Dermis lymphatic vessel endothelial cell (primary cell): ENCODE results near the gene CTSV. TPM values are rescaled to one million over a fixed set of nuclear protein-coding genes. Genes with fewer than 3 reads are reported as not detected.

Source experiments
- total RNA-seq: library from RNA; depleted of rRNA; stranded (reverse); fragments of >200 nt; gene quantifications from 2 replicates; pipeline ENCODE4 v1.2.1, GENCODE V29; 2014

Gene CTSV
- total RNA-seq: 0.26 and 0.33 TPM in 2 replicates

GRCh38 chr9:97038611-97039513 lies at the start of gene CTSV:
CTSV (minus strand) TSS chr9:97039142; CDS start chr9:97038043, 1,099 bp downstream.

Other genes with a start within 250 kb of the CTSV start
- 2.9 and 4.0 TPM in 2 replicates for gene ZNF782, start 184.6 kb downstream of the CTSV start, total RNA-seq
- gene NUTM2G, start 110.3 kb downstream of the CTSV start, total RNA-seq: not detected in 2 replicates